GM19467 (cell line): Measurements from ENCODE around the gene PTPRJ.

ENCODE experiments used
- ATAC-seq: cut with Tn5 transposase; IDR thresholded peaks from one replicate; pipeline ENCODE4 v1.9.1; 2021; ENCODE audit warnings: mild to moderate bottlenecking, moderate library complexity; ENCODE audit not compliant: unreplicated experiment

Gene PTPRJ

DNA sequence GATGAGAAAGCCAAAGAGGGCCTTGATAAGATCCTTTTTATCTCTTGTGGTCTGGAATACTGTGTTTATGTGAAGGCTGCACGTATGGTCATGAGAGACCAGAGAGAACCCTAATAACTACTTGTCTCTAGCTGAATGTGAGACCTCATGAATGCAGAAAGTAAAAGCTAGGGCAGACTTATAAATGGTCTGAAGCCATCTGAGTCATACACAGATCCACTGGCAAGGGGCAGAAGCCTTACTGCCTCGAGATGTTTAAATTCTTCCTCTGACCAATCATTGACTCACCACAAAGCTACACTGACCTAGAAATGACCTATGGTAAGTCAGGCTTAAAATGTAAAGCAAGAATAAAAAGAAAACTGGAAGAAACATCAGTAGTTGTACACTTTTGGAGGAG is 213.5 kb downstream of the PTPRJ start:
- no peak for ATAC-seq

DNA sequence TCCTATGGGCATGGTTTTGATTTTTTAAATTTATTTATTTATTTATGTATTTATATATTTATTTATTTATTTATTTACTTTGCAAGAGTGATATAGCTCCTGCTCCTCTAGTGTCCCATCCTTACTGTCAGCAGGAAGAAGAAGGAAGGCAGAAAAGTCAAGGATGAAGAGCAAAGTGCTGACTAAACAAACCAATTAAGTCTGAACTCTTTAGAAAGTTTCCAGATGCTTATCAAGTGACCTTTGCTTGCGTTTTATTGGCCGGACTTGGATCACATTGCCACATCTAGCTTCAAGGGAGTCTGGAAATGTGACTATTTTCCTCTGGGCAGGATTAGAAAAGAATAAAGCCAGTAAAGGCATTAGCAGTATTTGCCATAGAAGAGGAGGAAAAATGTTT is 227.5 kb downstream of the PTPRJ start:
- no peak for ATAC-seq

DNA sequence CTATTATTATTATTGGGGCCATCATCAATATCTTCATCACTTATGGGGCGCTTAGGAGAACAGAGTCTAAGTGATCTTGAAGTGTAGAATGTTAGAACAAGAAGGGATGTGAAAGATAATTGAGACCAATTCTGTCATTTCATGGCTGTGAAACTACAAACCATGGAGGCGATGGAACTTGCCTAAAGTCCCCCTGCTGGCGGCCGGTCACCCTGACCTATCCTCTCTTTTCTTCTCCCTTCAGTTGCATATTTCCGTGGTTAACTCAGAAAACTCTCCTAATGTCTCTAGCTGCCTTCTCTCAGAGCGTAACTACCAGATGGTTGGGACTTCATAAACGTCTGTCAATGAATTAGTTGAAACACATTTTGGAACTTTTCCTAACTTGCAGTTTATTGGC is 229.7 kb downstream of the PTPRJ start:
- no peak for ATAC-seq

DNA sequence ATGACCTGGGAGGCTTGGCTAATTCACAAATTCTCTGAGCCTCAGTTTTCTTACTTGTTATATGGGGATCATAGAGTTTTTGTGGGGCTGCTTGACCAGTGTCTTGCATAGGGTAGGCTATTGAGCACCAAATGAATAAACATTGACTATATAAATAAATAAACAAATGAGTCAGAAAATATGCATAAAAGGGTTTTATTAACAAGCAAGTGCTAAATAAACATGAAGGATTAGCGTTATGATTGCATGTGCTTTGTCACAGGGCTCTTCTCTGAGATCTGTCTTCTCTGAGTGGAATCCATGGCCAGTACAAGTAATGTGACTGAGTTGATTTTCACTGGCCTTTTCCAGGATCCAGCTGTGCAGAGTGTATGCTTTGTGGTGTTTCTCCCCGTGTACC is 236.2 kb downstream of the PTPRJ start, which contains the start of gene OR4B1:
OR4B1 (plus strand) TSS at position 301 of the 400 bp plus-strand sequence; CDS start at position 301, 0 bp downstream.
- no peak for ATAC-seq
